GM18867 (cell line): ENCODE data around the gene MANEA.
"Not testable (repeated sequence)": the region's sequence is repeated elsewhere in the genome, so short reads cannot be mapped to it uniquely, and the experiment has no call there.

Experiments used
- ATAC-seq: cut with Tn5 transposase; IDR thresholded peaks from one replicate; pipeline ENCODE4 v1.9.1; 2021; ENCODE audit warnings: mild to moderate bottlenecking, moderate library complexity; ENCODE audit not compliant: unreplicated experiment

MANEA gene

GRCh38 chr6:95577304-95578105 lies at the start of gene MANEA:
Gene MANEA (plus strand): TSS chr6:95577535. CDS start chr6:95586440, 8,905 bp downstream.
- peak; percentile 77 for ATAC-seq

- ATAC-seq, result no peak
Measured at GRCh38 chr6:95529762-95530161, 47.6 kb upstream of the MANEA start.

- no peak for ATAC-seq
Measured at GRCh38 chr6:95530176-95530819, 47.0 kb upstream of the MANEA start.

- no peak for ATAC-seq
Measured at GRCh38 chr6:95543798-95544197, 33.5 kb upstream of the MANEA start.

- ATAC-seq, result no peak
Measured at GRCh38 chr6:95544517-95545225, 32.7 kb upstream of the MANEA start.

GRCh38 chr6:95545226-95545625 lies 32.1 kb upstream of the MANEA start:
- ATAC-seq, result no peak

GRCh38 chr6:95545686-95546085 lies 31.6 kb upstream of the MANEA start:
- no peak for ATAC-seq

- no peak for ATAC-seq
Measured at GRCh38 chr6:95546148-95546547, 31.2 kb upstream of the MANEA start.

GRCh38 chr6:95547043-95547442 lies 30.3 kb upstream of the MANEA start:
- ATAC-seq, result no peak

GRCh38 chr6:95548188-95548786 lies 29.0 kb upstream of the MANEA start:
- no peak for ATAC-seq

GRCh38 chr6:95551678-95552324 lies 25.5 kb upstream of the MANEA start:
- ATAC-seq, result no peak

GRCh38 chr6:95553880-95554279 lies 23.5 kb upstream of the MANEA start:
- no peak for ATAC-seq

- not testable (repeated sequence) for ATAC-seq
Measured at GRCh38 chr6:95560956-95561355, 16.4 kb upstream of the MANEA start.

- no peak for ATAC-seq
Measured at GRCh38 chr6:95569560-95569959, 7.8 kb upstream of the MANEA start.

- ATAC-seq, result no peak
Measured at GRCh38 chr6:95572098-95572497, 5.2 kb upstream of the MANEA start.

GRCh38 chr6:95574811-95575210 lies 2.5 kb upstream of the MANEA start:
- no peak for ATAC-seq

GRCh38 chr6:95576218-95576997 lies 927 bp upstream of the MANEA start:
- ATAC-seq, result peak; percentile 25

- no peak for ATAC-seq
Measured at GRCh38 chr6:95576998-95577303, 384 bp upstream of the MANEA start.

- peak; percentile 14 for ATAC-seq
Measured at GRCh38 chr6:95578106-95578410, 723 bp downstream of the MANEA start.

- no peak for ATAC-seq
Measured at GRCh38 chr6:95581073-95581472, 3.7 kb downstream of the MANEA start.
